ENCODE data around the gene ZFYVE1.

- TF ChIP-seq, protein P1, sequence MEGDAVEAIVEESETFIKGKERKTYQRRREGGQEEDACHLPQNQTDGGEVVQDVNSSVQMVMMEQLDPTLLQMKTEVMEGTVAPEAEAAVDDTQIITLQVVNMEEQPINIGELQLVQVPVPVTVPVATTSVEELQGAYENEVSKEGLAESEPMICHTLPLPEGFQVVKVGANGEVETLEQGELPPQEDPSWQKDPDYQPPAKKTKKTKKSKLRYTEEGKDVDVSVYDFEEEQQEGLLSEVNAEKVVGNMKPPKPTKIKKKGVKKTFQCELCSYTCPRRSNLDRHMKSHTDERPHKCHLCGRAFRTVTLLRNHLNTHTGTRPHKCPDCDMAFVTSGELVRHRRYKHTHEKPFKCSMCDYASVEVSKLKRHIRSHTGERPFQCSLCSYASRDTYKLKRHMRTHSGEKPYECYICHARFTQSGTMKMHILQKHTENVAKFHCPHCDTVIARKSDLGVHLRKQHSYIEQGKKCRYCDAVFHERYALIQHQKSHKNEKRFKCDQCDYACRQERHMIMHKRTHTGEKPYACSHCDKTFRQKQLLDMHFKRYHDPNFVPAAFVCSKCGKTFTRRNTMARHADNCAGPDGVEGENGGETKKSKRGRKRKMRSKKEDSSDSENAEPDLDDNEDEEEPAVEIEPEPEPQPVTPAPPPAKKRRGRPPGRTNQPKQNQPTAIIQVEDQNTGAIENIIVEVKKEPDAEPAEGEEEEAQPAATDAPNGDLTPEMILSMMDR (IDR thresholded peaks at IDR 0.05), result no peak
- TF ChIP-seq EZH2 (IDR thresholded peaks at IDR 0.05; ENCODE audit: borderline replicate concordance, insufficient read depth, low read depth, low read length, poor library complexity, severe bottlenecking), result no peak
These were observed 60.9 kb downstream of the ZFYVE1 start for GRCh38 chr14:72966038-72966437.
